Midbrain (tissue), 1 donor: ENCODE data around the gene DPH6.
"Not testable (repeated sequence)": the region's sequence is repeated elsewhere in the genome, so short reads cannot be mapped to it uniquely, and the experiment has no call there.

ENCODE experiments used
- DNase-seq: peaks from one replicate; lab custom pipeline; 2025; lab: John Stamatoyannopoulos, UW

Gene DPH6

DNA sequence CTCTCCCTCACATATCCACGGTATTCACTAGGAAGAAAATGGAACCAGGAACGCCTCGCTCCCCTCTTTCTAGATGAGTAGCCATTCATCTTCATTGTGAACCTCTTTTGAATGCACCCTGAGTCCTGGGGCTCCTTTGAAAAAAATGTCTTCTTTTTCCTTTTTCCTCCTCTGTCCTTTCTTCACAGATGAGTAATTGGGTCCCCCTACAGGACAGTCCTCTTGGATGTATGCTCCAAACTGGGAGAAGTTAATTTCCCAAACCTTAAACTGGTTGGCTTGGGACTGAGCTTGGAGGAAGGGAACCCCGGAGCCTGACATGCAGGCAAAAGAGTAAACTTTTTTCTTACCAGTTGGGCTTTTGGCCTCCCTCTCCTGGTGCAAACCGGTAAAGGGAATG, 108.8 kb downstream of the DPH6 start:
- DNase-seq: no peak

DNA sequence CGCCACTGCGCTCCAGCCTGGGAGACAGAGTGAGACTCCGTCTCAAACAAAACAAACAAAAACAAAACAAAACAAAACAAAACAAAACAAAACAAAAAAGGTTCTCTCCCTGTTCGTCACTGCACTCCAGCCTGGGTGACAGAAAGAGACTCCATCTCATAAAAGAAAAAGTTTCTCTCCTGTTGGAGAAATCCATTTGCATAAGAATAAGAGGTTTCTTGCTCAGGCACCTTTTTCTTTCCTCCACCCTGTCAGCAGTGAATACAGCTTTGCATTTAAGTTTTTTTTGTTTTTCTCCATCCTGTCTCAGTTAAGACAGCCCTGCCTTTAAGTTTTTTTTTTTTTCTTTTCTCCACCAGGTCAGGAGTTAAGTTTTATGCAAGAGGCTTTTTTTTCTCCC, 109.5 kb downstream of the DPH6 start:
- DNase-seq: no peak

DNA sequence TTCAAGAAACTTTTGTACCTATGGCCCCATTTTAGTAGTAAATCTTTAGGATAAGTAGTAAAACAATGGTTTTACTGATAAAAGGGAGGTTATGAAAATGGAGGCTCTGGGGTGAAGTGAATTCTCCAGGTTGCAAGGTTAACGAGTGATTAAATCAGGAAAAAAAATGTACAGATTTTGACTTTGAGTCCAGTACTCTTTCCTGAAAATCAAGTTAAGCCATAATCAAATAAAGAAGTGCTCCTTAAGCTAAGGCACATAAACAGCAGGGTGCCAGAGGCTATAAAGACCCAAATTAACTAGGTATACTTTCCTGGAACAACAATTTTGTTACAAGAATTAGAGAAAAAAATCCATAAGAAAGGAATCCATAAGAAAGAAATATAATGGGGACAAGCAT, 114.7 kb downstream of the DPH6 start:
- DNase-seq: no peak

DNA sequence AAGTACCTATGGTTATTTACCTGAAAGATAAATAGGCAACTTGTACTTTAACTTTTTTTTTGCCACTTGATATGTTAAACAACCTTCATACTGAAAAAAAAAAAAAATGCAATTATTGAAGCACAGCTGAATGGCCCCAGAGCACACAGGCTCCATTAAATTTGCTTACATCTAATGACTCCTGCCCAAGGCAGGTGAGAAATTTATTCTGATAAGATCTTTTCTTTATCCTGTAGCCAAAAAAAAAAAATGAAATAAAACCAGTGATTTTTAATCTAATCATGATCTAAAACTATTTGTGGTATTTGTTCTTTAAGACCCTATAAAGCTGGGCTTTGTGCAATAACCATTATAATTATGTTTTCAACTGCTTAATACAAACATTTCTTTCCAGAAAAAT, 115.7 kb downstream of the DPH6 start:
- DNase-seq: no peak

DNA sequence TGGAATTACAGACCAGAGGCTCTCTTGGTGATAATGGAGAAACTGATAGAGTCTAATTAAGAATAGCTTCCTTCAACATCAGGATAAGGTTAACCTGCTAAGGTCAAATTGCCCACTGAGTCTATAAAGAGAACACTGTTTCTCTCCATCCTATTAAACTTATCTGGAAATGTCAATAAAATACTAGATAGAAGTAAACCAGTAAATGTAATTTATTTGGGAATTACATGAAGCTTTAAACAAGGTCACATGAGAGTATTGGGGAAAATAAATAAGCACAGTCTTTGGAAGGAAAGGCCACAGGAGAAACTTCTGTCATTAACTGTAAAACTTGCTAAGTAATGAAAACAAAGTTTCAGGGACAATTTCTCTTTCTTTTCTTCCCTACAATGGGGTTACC, 118.5 kb downstream of the DPH6 start:
- DNase-seq: no peak

DNA sequence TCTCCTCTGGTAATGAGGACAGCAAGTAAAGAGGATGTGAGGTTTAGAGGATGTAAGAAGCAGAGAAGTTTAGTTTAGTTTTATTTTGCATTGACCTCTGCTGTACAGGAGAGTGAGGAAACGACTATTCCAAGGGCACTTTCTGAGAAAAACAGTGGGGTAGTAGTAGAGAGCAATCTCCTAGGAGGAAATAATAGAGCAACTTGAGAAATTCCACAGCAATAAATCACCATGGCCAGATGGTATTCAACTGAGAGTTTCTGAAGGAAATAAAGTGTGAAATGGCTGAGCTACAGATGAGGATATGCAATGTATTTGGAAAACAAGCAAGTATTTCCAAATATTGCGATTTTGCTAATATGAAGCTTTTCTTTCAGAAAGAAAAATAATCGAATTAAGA, 118.9 kb downstream of the DPH6 start:
- no peak for DNase-seq

DNA sequence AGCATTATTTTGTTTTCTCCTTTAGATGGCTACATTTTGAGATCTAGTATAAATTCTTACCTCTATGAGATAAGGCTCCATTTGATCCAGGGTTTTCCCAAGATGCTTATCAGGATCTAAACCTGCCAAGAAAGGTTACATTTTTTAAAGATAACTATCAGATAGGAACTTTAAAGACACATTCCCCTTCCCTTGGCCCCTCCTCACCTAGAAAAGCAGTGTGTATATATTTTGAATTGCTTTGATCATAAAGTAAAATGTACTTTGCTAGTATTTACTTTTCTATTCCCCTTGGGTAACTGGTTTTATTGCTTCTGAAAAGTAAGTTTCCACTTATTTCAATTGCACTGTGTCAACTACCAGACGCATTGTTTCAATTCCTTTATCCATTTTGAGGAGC, 135.2 kb downstream of the DPH6 start:
- no peak for DNase-seq

DNA sequence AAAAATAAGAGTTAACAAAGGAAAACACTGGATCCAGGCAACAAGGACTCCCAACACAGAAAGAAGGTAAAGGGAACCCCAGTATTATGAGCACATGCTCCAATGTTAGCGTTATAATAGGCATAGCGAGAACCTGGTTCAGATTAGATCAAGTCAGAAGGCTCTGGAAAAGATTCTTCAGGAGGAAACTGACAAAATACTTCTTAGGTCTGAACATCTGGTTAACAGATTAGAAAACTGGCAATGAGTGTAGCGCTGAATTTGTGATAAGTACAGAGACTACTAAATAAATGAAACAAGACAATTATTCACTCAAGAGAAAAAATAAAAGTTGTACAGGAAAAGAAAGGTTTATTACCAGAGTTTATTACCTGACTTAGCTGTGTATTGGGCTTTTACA, 146.1 kb downstream of the DPH6 start:
- no peak for DNase-seq

DNA sequence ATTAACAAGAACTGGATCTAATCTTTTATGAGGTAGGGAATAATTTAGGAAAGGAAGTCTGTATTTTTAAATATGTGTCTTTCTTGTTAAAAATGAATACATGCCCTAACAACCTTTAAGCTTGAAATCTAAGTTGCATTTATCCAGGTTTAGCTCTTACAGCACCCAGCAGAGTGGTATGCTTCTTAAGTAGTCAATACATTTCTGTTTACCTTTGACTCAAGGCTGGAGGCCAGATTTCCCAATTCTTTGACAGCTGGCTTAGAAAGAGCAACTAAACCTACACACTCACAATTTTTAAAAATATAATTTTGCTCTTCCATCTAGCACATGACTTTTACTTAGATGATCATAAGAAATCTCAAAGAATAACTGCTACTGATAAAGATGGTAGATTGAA, 148.9 kb downstream of the DPH6 start:
- no peak for DNase-seq

DNA sequence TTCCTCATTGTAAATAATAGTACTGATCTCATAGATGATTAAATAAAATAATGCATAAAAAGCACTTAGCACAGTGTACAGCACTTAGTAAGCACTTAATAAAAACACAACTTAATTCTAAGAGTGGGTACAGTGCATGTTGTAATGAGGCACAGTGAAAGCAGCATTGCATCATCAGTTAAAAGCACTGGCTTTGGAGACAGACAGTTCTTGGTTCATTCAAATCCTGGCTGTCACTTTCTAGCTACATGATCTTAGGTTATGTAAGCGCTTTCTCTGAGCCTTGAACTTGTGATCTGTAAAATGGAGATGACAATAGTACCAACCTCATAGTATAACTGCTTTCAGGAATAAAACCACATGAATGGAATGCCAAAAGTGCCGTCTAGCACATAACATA, 151.5 kb downstream of the DPH6 start:
- no peak for DNase-seq

DNA sequence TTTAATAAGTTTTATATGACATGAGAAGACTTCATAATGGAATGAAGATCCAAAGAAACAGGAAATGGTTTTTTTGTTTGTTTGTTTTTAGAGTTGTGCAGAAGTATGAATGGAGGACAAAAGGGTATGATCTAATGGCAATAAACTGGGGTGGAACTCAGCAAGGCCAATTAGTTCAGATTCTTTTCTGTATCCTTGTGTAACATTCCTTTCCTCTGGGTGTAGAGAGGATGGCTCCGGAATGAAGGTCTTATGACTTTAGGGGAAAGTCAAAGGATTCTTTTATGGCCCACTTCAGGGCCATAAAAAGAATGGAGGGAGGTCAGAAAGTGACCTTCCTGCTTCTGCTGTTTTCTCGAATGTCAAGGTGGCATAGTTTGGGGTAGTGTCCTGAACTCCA, 152.6 kb downstream of the DPH6 start:
- no peak for DNase-seq

DNA sequence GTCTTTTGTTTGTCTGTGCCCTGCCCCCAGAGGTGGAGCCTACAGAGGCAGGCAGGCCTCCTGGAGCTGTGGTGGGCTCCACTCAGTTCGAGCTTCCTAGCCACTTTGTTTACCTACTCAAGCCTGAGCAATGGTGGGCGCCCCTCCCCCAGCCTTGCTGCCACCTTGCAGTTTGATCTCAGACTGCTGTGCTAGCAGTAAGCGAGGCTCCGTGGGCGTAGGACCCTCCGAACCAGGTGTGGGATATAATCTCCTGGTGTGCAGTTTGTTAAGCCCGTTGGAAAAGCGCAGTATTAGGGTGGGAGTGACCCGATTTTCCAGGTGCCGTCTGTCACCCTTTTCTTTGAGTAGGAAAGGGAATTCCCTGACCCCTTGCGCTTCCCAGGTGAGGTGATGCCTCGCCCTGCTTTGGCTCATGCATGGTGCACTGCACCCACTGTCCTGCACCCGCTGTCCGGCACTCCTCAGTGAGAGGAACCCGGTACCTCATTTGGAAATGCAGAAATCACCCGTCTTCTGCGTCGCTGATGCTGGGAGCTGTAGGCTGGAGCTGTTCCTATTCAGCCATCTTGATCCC, 154.5 kb downstream of the DPH6 start:
- DNase-seq: not testable (repeated sequence)

DNA sequence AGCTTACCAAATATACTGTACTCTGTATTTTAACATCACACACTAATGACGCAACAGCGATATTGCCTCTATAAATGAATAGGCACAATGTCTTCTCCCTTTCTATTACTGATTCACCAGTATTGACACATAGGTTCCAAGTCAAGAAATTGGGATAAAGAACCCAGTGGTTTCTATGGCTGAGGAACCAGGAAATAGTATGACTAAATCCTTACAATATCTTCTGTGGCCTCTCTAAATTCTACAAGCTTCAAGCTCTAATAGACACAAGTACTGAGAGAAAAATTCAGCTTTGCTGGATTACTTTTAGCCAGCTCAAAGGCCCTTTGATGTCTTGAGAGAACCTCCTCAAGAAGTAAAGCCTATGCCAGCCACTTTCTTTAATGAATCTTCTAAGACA, 162.5 kb downstream of the DPH6 start:
- DNase-seq: no peak

DNA sequence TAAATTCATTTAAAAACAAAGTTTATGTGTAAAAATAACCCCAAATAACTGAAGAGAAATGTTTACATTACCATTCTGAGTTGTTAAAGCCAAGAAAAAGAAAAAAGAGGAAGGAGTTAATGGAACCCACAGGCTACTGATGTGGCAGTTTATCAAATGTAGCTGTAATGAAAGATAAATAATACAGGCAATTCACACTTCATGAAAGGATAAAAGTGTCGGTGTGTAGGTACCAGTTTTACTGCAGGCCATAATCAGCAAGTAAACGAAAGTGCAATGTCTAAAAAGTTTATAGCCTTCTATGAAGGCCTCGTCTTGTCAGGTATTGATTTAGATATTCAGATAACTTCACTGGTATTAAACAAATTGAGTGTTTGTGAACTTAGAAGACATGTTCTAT, 164.6 kb downstream of the DPH6 start:
- no peak for DNase-seq

DNA sequence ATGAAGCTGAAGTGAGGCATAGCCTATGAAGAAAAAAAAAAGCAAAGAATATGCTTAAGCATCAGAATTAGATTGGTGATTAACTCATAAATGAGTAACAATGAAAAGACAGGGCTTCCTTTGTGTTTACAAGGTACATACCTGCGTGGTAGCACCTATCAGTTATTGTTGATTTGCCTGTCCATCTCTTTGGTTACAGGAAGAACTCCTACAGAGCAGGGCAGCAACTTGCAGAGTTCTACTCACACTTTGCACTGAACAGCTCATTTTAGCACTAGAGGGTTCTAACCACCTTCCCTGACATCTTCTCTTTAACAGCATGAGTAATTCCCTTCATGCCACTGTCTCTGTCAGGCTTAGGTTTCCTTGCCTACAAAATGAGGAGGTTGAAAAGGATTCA, 166.0 kb downstream of the DPH6 start:
- DNase-seq: no peak

DNA sequence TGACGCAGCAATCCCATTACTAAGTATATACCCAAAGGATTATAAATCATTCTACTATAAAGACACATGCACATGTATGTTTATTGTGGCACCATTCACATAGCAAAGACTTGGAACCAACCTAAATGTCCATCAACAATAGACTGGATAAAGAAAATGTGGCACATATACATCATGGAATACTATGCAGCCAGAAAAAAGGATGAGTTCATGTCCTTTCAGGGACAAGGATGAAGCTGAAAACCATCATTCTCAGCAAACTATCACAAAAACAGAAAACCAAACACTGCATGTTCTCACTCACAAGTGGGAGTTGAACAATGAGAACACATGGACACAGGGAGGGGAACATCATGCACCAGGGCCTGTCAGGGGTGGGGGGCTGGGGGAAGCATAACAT, 167.5 kb downstream of the DPH6 start:
- not testable (repeated sequence) for DNase-seq

DNA sequence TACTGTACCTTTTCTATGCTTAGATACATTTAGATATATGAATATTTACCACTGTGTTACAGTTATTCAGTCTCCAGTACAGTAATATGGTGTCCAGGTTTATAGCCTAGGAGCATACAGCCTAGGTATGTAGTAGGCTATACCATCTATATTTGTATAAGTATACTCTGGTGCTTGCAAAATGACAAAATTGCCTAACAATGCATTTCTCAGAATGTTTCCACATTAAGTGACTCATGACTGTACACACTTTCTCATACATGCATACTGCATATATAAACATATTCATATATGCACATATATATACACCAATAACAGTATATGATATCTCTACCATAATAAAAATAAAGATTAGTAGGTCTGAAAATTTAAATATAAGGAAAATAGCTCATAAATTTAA, 169.3 kb downstream of the DPH6 start:
- DNase-seq: no peak

DNA sequence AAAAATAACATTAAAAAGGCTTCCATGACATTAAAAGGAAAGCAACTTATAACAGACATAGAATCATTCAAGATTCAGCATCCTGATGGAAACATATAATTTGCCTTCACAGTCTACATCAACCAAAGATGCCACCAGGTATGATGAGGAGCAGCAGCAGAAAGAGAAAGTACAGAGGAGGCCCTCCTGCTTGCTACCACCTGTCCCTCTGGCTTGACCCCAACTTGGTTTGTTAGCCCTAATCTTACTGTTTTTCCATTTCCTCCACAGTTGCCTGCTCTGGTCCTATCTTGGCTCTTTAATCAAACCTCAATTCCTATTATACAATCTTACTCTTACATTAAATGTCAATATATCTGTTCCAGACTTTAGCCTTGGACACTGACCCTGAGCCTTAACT, 171.3 kb downstream of the DPH6 start:
- no peak for DNase-seq

DNA sequence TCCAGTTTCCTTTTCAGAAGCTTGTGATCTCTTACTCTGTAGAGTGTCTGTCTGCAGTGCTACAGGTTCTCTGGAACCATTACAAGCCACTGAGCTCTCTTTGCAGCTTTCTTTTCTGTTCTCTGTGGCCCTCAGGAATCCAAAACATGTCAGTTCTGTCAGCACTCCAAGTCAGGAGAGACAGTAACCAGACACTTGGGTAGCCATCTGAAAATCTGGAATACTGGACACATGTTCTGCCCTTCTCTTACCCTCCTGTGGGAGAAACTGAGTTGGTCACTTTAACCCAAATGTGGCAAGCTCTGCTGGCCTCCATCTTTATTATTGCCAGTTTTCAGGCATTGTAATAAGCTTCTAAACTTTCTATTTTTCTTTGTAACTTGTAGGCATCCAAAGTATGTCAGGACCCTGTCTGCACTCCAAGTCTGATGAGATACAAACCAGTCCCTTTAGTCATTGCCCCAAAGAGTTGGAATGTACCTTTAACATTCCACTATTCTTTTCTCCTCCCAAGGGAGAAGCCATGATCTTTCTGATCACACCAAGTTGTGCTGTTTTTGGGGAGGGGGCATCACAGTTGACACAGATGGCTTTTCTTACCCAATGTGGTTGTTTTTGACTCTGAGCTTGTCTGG, 183.7 kb downstream of the DPH6 start:
- no peak for DNase-seq

DNA sequence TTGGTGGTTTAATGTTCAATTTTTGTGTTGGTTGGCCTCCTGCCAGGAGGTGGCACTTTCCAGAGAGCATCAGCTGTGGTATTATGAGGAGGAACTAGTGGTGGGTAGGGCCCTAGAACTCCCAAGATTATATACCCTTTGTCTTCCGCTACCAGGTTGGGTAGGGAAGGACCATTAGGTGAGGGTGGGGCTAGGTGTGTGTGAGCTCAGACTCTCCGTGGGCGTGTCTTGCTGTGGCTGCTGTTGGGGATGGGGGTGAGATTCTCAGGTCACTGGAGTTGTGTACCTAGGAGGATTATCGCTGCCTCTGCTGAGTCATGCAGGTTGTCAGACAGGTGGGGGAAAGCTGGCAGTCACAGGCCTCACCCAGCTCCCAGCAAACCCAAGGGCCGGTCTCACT, 187.1 kb downstream of the DPH6 start:
- DNase-seq: no peak

DNA sequence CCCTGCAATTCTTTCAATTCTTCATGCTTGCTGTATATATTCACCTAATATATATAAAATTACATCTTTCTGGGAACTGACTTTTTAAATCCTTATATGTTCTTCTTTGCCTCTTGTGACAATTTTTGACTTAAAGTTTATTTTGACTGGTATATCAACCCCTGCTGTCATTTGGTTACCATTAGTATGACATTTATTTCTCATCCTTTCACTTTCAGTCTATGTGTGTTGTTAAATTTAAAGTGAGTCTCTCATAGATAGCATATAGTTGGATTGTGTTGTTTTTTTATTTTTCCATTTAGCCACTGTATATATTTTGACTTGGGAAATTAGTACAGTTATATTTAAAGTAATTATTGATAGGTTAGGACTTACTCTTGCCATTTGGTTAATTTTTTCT, 194.9 kb downstream of the DPH6 start:
- no peak for DNase-seq

DNA sequence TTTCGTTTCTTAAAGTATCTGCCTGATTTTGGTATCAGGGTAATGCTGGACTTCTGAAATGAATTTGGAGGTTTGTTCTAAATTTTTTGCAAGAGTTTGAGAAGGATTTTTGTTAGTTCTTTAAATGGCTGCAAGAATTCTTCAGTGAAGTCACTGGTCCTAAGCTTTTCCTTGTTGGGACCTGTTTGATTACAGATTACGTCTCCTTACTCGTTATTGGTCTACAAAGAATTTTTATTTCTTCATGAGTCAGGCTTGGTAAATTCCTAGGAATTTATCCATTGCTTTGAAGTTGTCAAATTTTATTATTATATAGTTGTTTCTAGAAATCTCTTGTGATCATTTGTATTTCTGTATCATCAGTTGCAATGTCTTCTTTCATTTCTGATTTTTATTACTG, 196.0 kb downstream of the DPH6 start:
- no peak for DNase-seq

DNA sequence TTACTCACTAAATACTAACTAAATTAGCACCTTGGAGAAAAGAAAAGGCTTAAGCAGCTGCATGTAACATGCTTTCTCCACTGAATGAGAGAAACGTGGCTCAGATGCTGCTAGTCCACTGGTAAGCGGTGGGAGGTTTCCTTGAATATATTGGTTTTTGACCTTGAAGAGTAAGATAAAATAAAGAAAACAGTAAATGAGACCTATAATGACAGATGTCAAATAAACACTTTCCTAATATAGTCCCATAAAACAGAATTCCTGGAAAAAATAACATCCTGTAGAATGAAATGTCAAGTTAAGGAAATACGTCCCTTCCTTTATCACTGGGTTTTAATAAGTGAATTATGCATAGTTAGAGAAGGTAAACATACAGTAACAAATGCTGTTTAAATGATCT, 215.0 kb downstream of the DPH6 start:
- DNase-seq: no peak

DNA sequence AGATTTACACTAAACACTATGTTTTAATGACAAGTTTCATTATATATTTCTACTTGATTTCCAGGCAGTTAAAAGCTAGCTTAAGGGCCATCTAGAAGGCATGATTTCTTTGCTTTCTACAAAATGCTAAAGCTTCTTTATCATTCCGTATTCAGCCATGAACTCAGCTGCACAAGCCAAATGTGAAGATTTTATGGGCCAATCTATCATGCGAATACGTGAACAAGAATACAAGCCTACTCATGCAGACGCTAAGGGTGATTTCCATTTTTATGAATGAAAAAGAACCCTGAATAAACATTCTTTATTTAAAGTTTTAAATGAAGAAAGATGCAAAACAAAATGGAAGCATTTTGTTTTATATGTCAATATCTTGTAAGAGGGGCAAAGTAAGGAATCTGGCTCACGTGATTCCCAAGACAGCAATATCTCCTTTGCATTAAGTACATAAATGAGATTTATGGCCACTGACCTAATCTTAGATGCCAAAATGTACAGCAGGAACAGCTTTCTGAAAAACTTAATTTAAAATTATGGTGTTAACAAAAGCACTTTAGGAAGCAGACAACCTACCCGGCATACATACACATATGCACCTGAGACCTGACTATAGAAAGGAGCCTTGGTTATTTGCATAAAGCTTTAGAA, 215.8 kb downstream of the DPH6 start:
- DNase-seq: no peak
